H1 (cell line): ENCODE measurements around the gene MAST2. TPM values are rescaled to one million over a fixed set of nuclear protein-coding genes. Genes with fewer than 3 reads are reported as not detected.

Source experiments
- CTCF ChIA-PET: fragments of 300-600 bp; sonication (Branson Sonifier 250); formaldehyde crosslinking; loops from one replicate; lab custom pipeline; 2021; ENCODE audit not compliant: partially characterized antibody; lab: Charles Lee
- POLR2A ChIA-PET: fragments of 300-600 bp; sonication (Branson Sonifier 250); formaldehyde crosslinking; loops from one replicate; lab custom pipeline; 2021; ENCODE audit warnings: inconsistent platforms; ENCODE audit not compliant: partially characterized antibody; lab: Charles Lee
- DNase-seq, 2 experiments: peaks; one replicate each; pipeline versions ENCODE4 v3.0.0 to v3.0.0-alpha.2; 2010 to 2022; ENCODE audit warnings: low spot score in 2 of 2, low read depth in 1 of 2, mixed read lengths in 1 of 2
- FAIRE-seq: peaks from 2 replicates; lab custom pipeline; 2011; peaks lifted over from hg19 to GRCh38; lab: Jason Lieb, UNC
- H2AFZ ChIP-seq: 2 replicates; pipeline ENCODE4 v1.8.1; 2012; ENCODE audit warnings: low read length, inconsistent platforms
- H2AK5ac ChIP-seq: 2 replicates; pipeline ENCODE4 v1.6.1; 2013; ENCODE audit warnings: low read depth, low read length
- H2BK120ac ChIP-seq: replicated peaks from 2 replicates; pipeline ENCODE3; 2013; ENCODE audit warnings: low read depth, low read length, inconsistent platforms
- H2BK12ac ChIP-seq: 2 replicates; pipeline ENCODE4 v1.6.1; 2013; ENCODE audit warnings: low read depth, low read length
- H2BK15ac ChIP-seq: 2 replicates; pipeline ENCODE4 v1.6.1; 2013; ENCODE audit warnings: low read length
- H2BK20ac ChIP-seq: 2 replicates; pipeline ENCODE4 v1.6.1; 2013; ENCODE audit warnings: low read length
- H2BK5ac ChIP-seq: 2 replicates; pipeline ENCODE4 v1.6.1; 2013; ENCODE audit warnings: low read depth, low read length
- H3K14ac ChIP-seq: 2 replicates; pipeline ENCODE4 v1.6.1; 2013; ENCODE audit warnings: inconsistent platforms; ENCODE audit not compliant: insufficient read length
- H3K18ac ChIP-seq: 2 replicates; pipeline ENCODE4 v1.6.1; 2013; ENCODE audit warnings: low read length; ENCODE audit errors: extremely low read depth
- H3K23ac ChIP-seq: 2 replicates; pipeline ENCODE4 v1.6.1; 2013; ENCODE audit warnings: inconsistent platforms; ENCODE audit not compliant: insufficient read length
- H3K23me2 ChIP-seq: 2 replicates; pipeline ENCODE4 v1.6.1; 2013; ENCODE audit warnings: low read depth, low read length
- H3K27ac ChIP-seq: 2 replicates; pipeline ENCODE4 v1.6.1; 2011; ENCODE audit warnings: low read depth, low read length, inconsistent platforms
- H3K27me3 ChIP-seq, 4 experiments: replicated peaks in 1 of 4; 1 replicate in 1 of 4; 2 replicates in 3 of 4; pipeline versions ENCODE4 v1.6.1 to v1.8.1; 2011 to 2013; ENCODE audit warnings: low read length in 3 of 4, mild to moderate bottlenecking in 3 of 4, inconsistent platforms in 2 of 4, mixed read lengths in 2 of 4, moderate library complexity in 1 of 4; ENCODE audit not compliant: control insufficient read depth in 3 of 4, insufficient read depth in 3 of 4; ENCODE audit errors: extremely low read depth in 1 of 4
- H3K36me3 ChIP-seq, 4 experiments: 2 replicates each; pipeline versions ENCODE4 v1.6.1 to v1.8.1; 2011 to 2013; ENCODE audit warnings: mild to moderate bottlenecking in 4 of 4, low read length in 3 of 4, moderate library complexity in 2 of 4, control low read depth in 1 of 4, inconsistent platforms in 1 of 4; ENCODE audit not compliant: insufficient read depth in 4 of 4, control insufficient read depth in 2 of 4
- H3K4ac ChIP-seq: replicated peaks from 2 replicates; pipeline ENCODE3; 2013; ENCODE audit warnings: low read length, low read depth, mixed read lengths, inconsistent platforms; ENCODE audit not compliant: insufficient read length
- H3K4me1 ChIP-seq, 4 experiments: replicated peaks in 1 of 4; 1 replicate in 1 of 4; 2 replicates in 3 of 4; pipeline versions ENCODE4 v1.6.1 to v1.8.1; 2011 to 2013; ENCODE audit warnings: low read length in 3 of 4, inconsistent platforms in 2 of 4, mixed read lengths in 1 of 4; ENCODE audit not compliant: insufficient read depth in 4 of 4, control insufficient read depth in 3 of 4
- H3K4me2 ChIP-seq, 2 experiments: 2 replicates each; pipeline versions ENCODE4 v1.6.1 to v1.8.1; 2011 to 2013; ENCODE audit warnings: low read depth in 2 of 2, low read length in 2 of 2, control low read depth in 1 of 2, inconsistent platforms in 1 of 2, mild to moderate bottlenecking in 1 of 2; ENCODE audit not compliant: insufficient read depth in 1 of 2
- H3K4me3 ChIP-seq, 4 experiments: fragments of 200-600, 300-600 bp in 1 of 4; sonication (generic), shearing (Covaris generic), sonication (Bioruptor Twin) in 1 of 4; 2 replicates each; pipeline versions ENCODE4 v1.5.1 to v1.8.1; 2011 to 2016; ENCODE audit warnings: low read length in 4 of 4, low read depth in 3 of 4, control low read depth in 2 of 4, inconsistent platforms in 2 of 4, mild to moderate bottlenecking in 2 of 4, mixed read lengths in 1 of 4, moderate library complexity in 1 of 4; ENCODE audit not compliant: insufficient read depth in 2 of 4; ENCODE audit errors: extremely low read depth in 1 of 4
- H3K56ac ChIP-seq: replicated peaks from 2 replicates; pipeline ENCODE3; 2013; ENCODE audit warnings: low read depth, mild to moderate bottlenecking, mixed read lengths, low read length, inconsistent platforms; ENCODE audit not compliant: insufficient read length
- H3K79me1 ChIP-seq: 2 replicates; pipeline ENCODE4 v1.6.1; 2013; ENCODE audit warnings: low read depth, low read length, control low read depth
- H3K79me2 ChIP-seq, 2 experiments: 2 replicates each; pipeline versions ENCODE4 v1.6.1 to v1.8.1; 2012 to 2013; ENCODE audit warnings: low read length in 2 of 2, mild to moderate bottlenecking in 2 of 2, inconsistent platforms in 1 of 2; ENCODE audit not compliant: insufficient read depth in 2 of 2, control insufficient read depth in 1 of 2
- H3K9ac ChIP-seq, 4 experiments: replicated peaks in 1 of 4; 1 replicate in 1 of 4; 2 replicates in 3 of 4; pipeline versions ENCODE4 v1.6.1 to v1.8.1; 2011 to 2013; ENCODE audit warnings: low read depth in 3 of 4, low read length in 3 of 4, control low read depth in 2 of 4, mild to moderate bottlenecking in 2 of 4, moderate library complexity in 2 of 4, inconsistent platforms in 1 of 4; ENCODE audit errors: extremely low read depth in 1 of 4
- H3K9me3 ChIP-seq, 2 experiments: 2 replicates each; pipeline versions ENCODE4 v1.6.1 to v1.8.1; 2012 to 2013; ENCODE audit warnings: mild to moderate bottlenecking in 2 of 2, moderate library complexity in 2 of 2, control low read depth in 1 of 2, inconsistent platforms in 1 of 2, low read depth in 1 of 2, low read length in 1 of 2, mixed read lengths in 1 of 2; ENCODE audit not compliant: insufficient read depth in 2 of 2
- H4K20me1 ChIP-seq, 2 experiments: replicated peaks in 1 of 2; 2 replicates each; pipeline versions ENCODE3 to v1.8.1; 2011 to 2013; ENCODE audit warnings: inconsistent platforms in 2 of 2, low read length in 2 of 2, mild to moderate bottlenecking in 1 of 2; ENCODE audit not compliant: insufficient read depth in 2 of 2, control insufficient read depth in 1 of 2
- H4K5ac ChIP-seq: 2 replicates; pipeline ENCODE4 v1.6.1; 2013; ENCODE audit warnings: low read length, low read depth, mixed read lengths, inconsistent platforms; ENCODE audit not compliant: insufficient read length
- H4K8ac ChIP-seq: 2 replicates; pipeline ENCODE4 v1.8.0; 2013; ENCODE audit warnings: mild to moderate bottlenecking, moderate library complexity, low read length, inconsistent platforms; ENCODE audit not compliant: insufficient read depth; ENCODE audit errors: extremely low read depth
- H4K91ac ChIP-seq: replicated peaks from 2 replicates; pipeline ENCODE3; 2013; ENCODE audit warnings: low read length, mixed read lengths, inconsistent platforms; ENCODE audit not compliant: insufficient read length
- ATF2 ChIP-seq: IDR thresholded peaks from 2 replicates; pipeline ENCODE4 v1.6.1; 2012; ENCODE audit warnings: low read length, inconsistent platforms
- CBX5 ChIP-seq: fragments of 300-800, 300-1000 bp; sonication (generic); IDR thresholded peaks from 2 replicates; pipeline ENCODE4 v1.7.1; 2016; ENCODE audit warnings: antibody characterized with exemption, low read length, low read depth
- CEBPB ChIP-seq: IDR thresholded peaks from 2 replicates; pipeline ENCODE4 v1.6.1; 2012; ENCODE audit warnings: low read depth, low read length
- CTBP2 ChIP-seq: IDR thresholded peaks from 2 replicates; pipeline ENCODE4 v1.7.0; 2011; ENCODE audit warnings: borderline replicate concordance, mild to moderate bottlenecking, moderate library complexity, mixed read lengths, low read length; ENCODE audit not compliant: insufficient read depth, insufficient read length
- EP300 ChIP-seq, 2 experiments: IDR thresholded peaks; 1 replicate in 1 of 2; 2 replicates in 1 of 2; pipeline ENCODE4 v1.6.1; 2011 to 2012; ENCODE audit warnings: low read depth in 2 of 2, low read length in 2 of 2, mild to moderate bottlenecking in 2 of 2, borderline replicate concordance in 1 of 2, inconsistent platforms in 1 of 2, moderate library complexity in 1 of 2
- KDM4A ChIP-seq: IDR thresholded peaks from one replicate; pipeline ENCODE4 v1.7.1; 2012; ENCODE audit warnings: low read depth, mild to moderate bottlenecking, moderate library complexity, low read length, inconsistent platforms; ENCODE audit not compliant: severe bottlenecking
- NANOG ChIP-seq: IDR thresholded peaks from 2 replicates; pipeline ENCODE4 v1.6.1; 2011; ENCODE audit warnings: low read length, low read depth, mild to moderate bottlenecking, inconsistent platforms; ENCODE audit not compliant: insufficient read depth, poor library complexity, severe bottlenecking
- PHF8 ChIP-seq: fragments of 200-600 bp; sonication (generic); conservative IDR thresholded peaks from 2 replicates; pipeline ENCODE4 v1.7.1; 2012; ENCODE audit warnings: low read depth, mild to moderate bottlenecking, inconsistent platforms, low read length, moderate library complexity
- POLR2A ChIP-seq, 2 experiments: IDR thresholded peaks; 1 replicate in 1 of 2; 2 replicates in 1 of 2; pipeline ENCODE4 v1.6.1; 2011; ENCODE audit warnings: low read depth in 2 of 2, low read length in 2 of 2, mild to moderate bottlenecking in 2 of 2; ENCODE audit errors: control extremely low read depth in 1 of 2
- RAD21 ChIP-seq, 2 experiments: IDR thresholded peaks in 1 of 2; conservative IDR thresholded peaks in 1 of 2; 2 replicates each; pipeline ENCODE4 v1.6.1; 2011; ENCODE audit warnings: low read depth in 2 of 2, low read length in 2 of 2, improper control_type of control experiment in 1 of 2, inconsistent platforms in 1 of 2, mild to moderate bottlenecking in 1 of 2, moderate library complexity in 1 of 2
- SIN3A ChIP-seq, 2 experiments: IDR thresholded peaks in 1 of 2; conservative IDR thresholded peaks in 1 of 2; 2 replicates each; pipeline ENCODE4 v1.6.1; 2011 to 2012; ENCODE audit warnings: low read length in 2 of 2, improper control_type of control experiment in 1 of 2, low read depth in 1 of 2, mild to moderate bottlenecking in 1 of 2
- WGBS, 2 experiments: shearing (Covaris generic) in 1 of 2; methylation state at CpG; one replicate each; pipeline versions ENCODE4 v1.1.6 to v1.1.7; 2013 to 2015; ENCODE audit warnings: low lambda C conversion rate in 2 of 2, mixed read lengths in 2 of 2, inconsistent platforms in 1 of 2, low coverage in 1 of 2, missing lambda C conversion rate in 1 of 2; ENCODE audit not compliant: insufficient replicate concordance in 2 of 2, insufficient coverage in 1 of 2, insufficient read length in 1 of 2; ENCODE audit errors: extremely low coverage in 1 of 2, missing lambda C conversion rate in 1 of 2; 5-methylcytosine and 5-hydroxymethylcytosine counted together
- polyA plus RNA-seq, 7 experiments: library from polyadenylated mRNA; depleted of rRNA in 3 of 7; stranded (reverse) in 5 of 7; unstranded in 2 of 7; fragments of >200 nt in 5 of 7; fragments of 200-250 nt in 2 of 7; gene quantifications; 1 replicate in 5 of 7; 2 replicates in 1 of 7; 4 replicates in 1 of 7; pipeline versions ENCODE4 v1.2.1 to v1.2.3, GENCODE V29; 2011 to 2013; ENCODE audit warnings: missing spikeins in 2 of 7, mixed read lengths in 2 of 7
- total RNA-seq: library from RNA; stranded (reverse); fragmentation: NEBNext Ultra II Directional; extraction: Animal tissue kit (Norgen Biotek cat#: 25700); gene quantifications from 2 replicates; pipeline ENCODE4 v1.2.1, GENCODE V29; 2021

MAST2 gene
- total and polyA plus RNA-seq, 2 of the 8 experiments (the other 6 are each of a cell fraction or from before 2014, with no cell fraction given): 20.5 to 35.4 TPM

GRCh38 chr1:46081619-46082018 is 278.2 kb downstream of the MAST2 start:
- CTCF ChIA-PET: no interaction called here
- no peak overlapping the region for H3K4me2 ChIP-seq
- no peak for TF ChIP-seq CBX5
- TF ChIP-seq POLR2A (IDR thresholded peaks at IDR 0.05; ENCODE audit: control extremely low read depth in 1 of 2, low read depth in 2 of 2, low read length in 2 of 2): no peak
- no peak for TF ChIP-seq EP300 (IDR thresholded peaks at IDR 0.05; ENCODE audit: borderline replicate concordance in 1 of 2, low read depth in 2 of 2, low read length in 2 of 2)
- TF ChIP-seq CTBP2: no peak
- no peak for TF ChIP-seq RAD21 (IDR thresholded peaks at IDR 0.05 in 1 of 2, conservative IDR thresholded peaks at IDR 0.05 in 1 of 2; ENCODE audit: low read depth in 2 of 2, low read length in 2 of 2)
- TF ChIP-seq NANOG: no peak
- TF ChIP-seq PHF8: no peak
- no peak for TF ChIP-seq CEBPB
- TF ChIP-seq SIN3A (conservative IDR thresholded peaks at IDR 0.05 in 1 of 2, IDR thresholded peaks at IDR 0.05 in 1 of 2; ENCODE audit: low read depth in 1 of 2, low read length in 2 of 2): no peak
- TF ChIP-seq ATF2: no peak
- TF ChIP-seq KDM4A: no peak

More at GRCh38 chr1:46081619-46082018, 278.2 kb downstream of the MAST2 start:
- Histone ChIP-seq H2BK5ac (no peak overlapping the region), H3K23me2 (no peaks in the 10 kb centered on the region), H3K9me3 (no peaks in the 10 kb centered on the region), H3K4ac (no peak overlapping the region), H3K18ac (no peak overlapping the region), H4K20me1 (peaks cover 0 to 2% of the 10 kb centered on the region in 2 experiments), H3K56ac (no peak overlapping the region), H4K5ac (no peak overlapping the region), H2BK12ac (no peak overlapping the region), H3K79me2 (0 out of 4 replicates have a peak, but pooled peaks cover 0 to 2% of the 10 kb centered on the region in 2 experiments), H3K4me3 (no peak overlapping the region), H3K9ac (no peak overlapping the region), H4K91ac (no peak overlapping the region), H3K4me1 (no peaks in the 10 kb centered on the region), H2BK15ac (no peak overlapping the region), H3K79me1 (no peaks in the 10 kb centered on the region; the same call in 1 of the 2 replicates), H3K36me3 (no peaks in the 10 kb centered on the region; a peak in 1 of 8 replicates), H2BK20ac (no peak overlapping the region), H3K27ac (no peak overlapping the region), H3K27me3 (no peaks in the 10 kb centered on the region), H2AK5ac (no peak overlapping the region), H3K23ac (no peak overlapping the region), H2BK120ac (no peak overlapping the region), H3K14ac (no peak overlapping the region), H4K8ac (no peak overlapping the region), H2AFZ (no peak overlapping the region)
- DNase-seq (no peak), FAIRE-seq (no peak)
- WGBS, 2 experiments: 93% methylated on average over 1 of the region's 1 CpG; no CpG with 5 or more reads in 1 of the 2 experiments
- POLR2A ChIA-PET: interaction anchor here (1.1 to 1.3 kb wide), 2 partner anchors 11 kb away, joined by 3 read pairs; no protein-coding TSS in a partner anchor
